Measurements from ENCODE around the gene ACTA2. TPM values are rescaled to one million over a fixed set of nuclear protein-coding genes. Genes with fewer than 3 reads are reported as not detected.

ACTA2 gene
- total RNA-seq, 1 donor from 2014 or later: 2,259 TPM

DNA sequence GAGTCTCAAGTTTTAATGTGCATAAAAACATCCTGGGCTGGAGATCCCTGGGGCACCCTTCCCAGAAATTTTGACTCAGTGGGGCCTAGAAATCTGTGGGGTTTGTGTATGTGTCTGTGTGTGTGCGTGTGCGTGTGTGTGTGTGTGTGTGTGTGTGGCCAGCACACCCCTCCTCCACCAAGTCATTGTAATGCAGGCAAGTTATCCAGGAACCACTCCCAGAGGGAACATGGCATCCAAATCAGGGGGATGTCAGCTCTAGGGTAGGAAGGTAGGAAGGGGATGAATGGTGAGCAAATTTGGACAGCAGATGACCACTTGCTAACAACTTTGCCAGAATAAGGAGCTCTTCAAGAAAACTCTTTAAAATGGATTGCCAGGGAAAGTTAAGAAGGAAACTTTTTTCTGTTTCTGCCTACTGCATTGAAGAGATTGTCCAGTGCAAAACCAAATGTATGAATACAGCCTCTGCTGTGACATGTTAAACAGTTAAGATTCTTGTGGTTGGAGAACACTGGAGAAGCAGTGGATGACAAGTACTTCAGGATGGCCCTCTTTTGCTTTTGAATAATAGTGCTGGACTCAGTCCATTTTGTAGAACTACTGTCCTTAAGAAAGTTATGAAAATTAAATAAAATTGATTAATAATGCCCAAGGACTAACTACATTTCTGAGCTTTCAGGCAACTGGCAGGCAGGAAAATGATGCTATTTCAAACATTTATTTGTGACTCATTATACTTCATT, 60.2 kb downstream of the ACTA2 start:
- DNase-seq (ENCODE audit: low spot score): no peak

DNA sequence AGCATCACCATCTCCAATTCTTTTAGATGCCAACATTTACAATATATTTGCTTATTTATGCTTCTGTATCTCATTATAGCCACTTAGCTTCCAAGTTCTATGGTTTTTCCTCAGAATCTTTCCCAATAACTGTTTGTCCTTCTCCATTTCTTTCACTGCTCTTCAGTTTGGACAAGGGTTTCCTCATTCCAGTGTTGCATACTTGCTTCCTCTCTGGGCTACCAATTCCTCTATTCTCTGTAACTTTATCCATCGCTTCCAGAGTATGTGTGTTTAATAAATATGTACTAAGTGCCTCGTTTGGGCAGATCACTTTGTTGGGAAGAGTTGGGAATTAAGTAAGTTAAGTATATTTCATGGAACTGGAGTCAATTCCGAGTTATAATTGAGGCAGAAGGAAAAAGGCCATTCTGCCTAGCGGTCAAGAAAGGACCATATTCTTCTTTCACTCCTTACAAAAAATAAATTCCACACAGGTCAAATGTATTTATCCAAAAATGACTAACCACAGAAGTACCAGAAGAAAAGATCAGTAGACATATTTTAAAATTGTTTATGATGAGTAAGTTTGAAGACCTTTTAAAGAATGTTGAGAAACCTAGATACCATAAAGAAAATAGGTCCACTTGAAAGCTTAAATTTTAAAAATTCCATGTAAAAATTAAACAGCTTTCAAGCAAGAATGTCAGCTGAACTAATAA, 61.7 kb downstream of the ACTA2 start:
- no peak for DNase-seq (ENCODE audit: low spot score)

DNA sequence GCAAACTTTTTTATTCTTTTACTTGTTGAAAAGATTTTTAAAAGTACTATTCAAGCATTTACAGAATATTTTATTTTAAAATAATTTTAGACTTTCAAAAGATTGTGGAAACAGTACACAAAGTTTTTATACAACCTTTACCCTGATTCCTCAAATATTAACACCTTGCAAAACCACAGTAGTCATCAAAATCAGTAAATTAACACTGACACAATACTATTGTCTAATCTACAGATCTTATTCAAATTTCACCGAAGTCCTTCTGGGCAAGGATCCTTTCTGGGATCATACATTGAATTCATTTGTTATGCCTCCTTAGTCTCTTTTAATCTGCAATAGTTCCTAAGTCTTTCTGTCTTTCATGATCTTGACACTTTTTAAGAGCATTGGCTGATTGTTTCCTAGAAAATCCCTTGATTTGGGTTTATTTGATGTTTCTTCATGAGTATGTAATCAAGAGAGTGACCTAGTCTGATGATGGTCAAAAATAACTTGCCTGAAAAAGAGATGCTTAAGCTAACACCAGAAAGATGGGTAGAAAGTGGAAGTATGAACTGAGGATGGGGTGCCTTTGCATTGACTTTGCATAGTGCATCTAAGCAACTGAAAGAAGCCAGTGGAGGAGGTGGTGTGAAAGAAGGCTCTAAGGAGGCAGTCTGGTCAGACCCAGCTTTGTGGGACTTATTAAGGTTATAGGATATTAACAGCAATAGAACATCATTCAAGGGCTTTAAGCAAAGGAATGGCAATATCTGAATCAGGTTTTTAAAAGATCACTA, 62.8 kb downstream of the ACTA2 start:
- no peak for DNase-seq (ENCODE audit: low spot score)

DNA sequence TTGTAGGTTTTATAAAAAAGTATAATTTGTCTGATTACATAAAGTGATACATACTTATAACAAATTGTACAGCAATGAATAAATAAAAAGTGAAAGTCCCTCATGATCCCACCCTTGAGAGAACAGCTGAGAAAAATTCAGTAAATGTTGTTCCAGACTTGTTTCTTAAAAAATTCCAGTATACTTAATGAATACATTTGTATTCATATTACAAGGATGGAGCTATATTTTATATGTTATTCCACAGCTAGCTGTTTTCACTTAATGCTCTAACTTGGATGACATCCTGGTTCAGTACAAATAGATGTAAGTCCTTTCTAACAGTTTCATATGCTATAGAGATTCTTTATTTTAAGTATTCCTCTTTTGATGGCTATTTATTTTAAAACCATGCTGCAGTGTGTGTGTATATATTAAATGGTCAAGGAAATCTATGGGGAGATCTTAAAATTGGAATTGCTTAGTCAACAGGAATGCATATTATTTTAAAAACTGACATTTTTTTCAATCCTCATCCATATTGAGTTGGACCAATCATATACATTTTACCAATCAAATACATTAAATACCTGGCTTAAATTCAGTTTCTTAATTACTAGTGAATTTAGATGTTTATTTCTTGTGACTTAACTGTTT, 63.6 kb downstream of the ACTA2 start:
- no peak for DNase-seq (ENCODE audit: low spot score)

DNA sequence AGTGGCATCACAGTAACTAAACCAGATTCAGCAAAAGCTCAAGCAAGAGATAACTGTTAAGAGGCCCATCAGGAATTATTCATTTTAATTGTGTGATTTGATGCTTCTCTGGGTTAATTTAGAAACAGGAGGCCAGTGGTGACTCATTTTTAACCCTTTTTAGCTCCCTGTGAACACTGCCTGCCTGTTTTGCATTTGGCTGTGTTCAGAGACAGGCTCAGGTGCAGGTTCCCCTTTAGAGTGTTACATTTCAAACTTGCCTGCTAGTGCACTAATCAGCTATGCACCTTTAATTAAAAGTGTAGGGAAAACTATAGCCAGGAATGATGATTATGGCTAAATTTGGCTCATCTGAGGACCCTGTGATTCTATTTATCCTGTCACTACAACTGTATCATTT, 66.0 kb downstream of the ACTA2 start:
- DNase-seq (ENCODE audit: low spot score): no peak

Other genes with a start within 250 kb of the ACTA2 start
- not detected for gene LIPK, start 246.5 kb downstream of the ACTA2 start, total RNA-seq
- gene LIPN, start 192.8 kb downstream of the ACTA2 start, total RNA-seq: not detected
- not detected for gene LIPM, start 150.0 kb downstream of the ACTA2 start, total RNA-seq
- 11.6 TPM for gene ANKRD22, start 100.9 kb downstream of the ACTA2 start, total RNA-seq
- 6.8 TPM for gene STAMBPL1, start 72.5 kb downstream of the ACTA2 start, total RNA-seq
- gene FAS, start 38.0 kb upstream of the ACTA2 start, total RNA-seq: 18.8 TPM